GM06990 (cell line): ENCODE measurements around the gene ULK3.

Experiments
- DNase-seq: peaks from one replicate; pipeline ENCODE4 v3.0.0-alpha.2; 2011; ENCODE audit not compliant: insufficient read length; ENCODE audit errors: extremely low read depth
- H3K27me3 ChIP-seq: replicated peaks from 2 replicates; pipeline ENCODE4 v1.6.0; 2011; ENCODE audit warnings: low read length; ENCODE audit not compliant: control insufficient read depth, insufficient read depth
- H3K36me3 ChIP-seq: 2 replicates; pipeline ENCODE4 v1.5.1; 2011; ENCODE audit warnings: low read length; ENCODE audit not compliant: control insufficient read depth, insufficient read depth
- H3K4me3 ChIP-seq: replicated peaks from 2 replicates; pipeline ENCODE4 v1.5.1; 2011; ENCODE audit warnings: low read depth, mild to moderate bottlenecking, control low read depth, low read length
- CTCF ChIP-seq: IDR thresholded peaks from 2 replicates; pipeline ENCODE4 v1.5.1; 2011; ENCODE audit warnings: low read length, control low read depth, mild to moderate bottlenecking, inconsistent platforms; ENCODE audit not compliant: insufficient read depth, poor library complexity, severe bottlenecking

The ULK3 gene

GRCh38 chr15:74845581-74845980 is 2.6 kb upstream of the ULK3 start:
- peaks cover 37% of the 10 kb centered on the region for H3K36me3 ChIP-seq
- DNase-seq = no peak
- TF ChIP-seq CTCF = no peak
- no peak overlapping the region for H3K4me3 ChIP-seq
- H3K27me3 ChIP-seq = no peaks in the 10 kb centered on the region

DNA sequence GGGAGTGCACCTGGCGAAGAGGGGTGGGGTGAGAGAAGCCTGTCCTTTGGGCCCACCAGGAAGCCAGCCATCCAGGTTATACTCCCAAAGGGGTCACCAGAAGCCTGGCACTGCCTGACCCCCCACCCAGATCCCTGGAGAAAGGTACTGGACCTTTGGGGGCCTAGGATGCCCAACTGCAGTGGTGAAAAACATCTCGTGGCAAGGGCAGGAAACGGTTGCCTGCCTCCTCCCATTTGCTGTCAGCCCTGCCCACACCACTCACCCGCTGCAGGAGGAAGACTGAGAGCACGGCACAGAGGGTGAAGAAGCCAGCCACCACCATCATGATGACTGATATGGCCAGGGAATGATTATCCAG is 2.2 kb upstream of the ULK3 start:
- Histone ChIP-seq H3K36me3 (peaks cover 34% of the 10 kb centered on the region), H3K4me3 (no peak overlapping the region), H3K27me3 (no peaks in the 10 kb centered on the region)
- DNase-seq = no peak
- TF ChIP-seq CTCF = no peak

DNA sequence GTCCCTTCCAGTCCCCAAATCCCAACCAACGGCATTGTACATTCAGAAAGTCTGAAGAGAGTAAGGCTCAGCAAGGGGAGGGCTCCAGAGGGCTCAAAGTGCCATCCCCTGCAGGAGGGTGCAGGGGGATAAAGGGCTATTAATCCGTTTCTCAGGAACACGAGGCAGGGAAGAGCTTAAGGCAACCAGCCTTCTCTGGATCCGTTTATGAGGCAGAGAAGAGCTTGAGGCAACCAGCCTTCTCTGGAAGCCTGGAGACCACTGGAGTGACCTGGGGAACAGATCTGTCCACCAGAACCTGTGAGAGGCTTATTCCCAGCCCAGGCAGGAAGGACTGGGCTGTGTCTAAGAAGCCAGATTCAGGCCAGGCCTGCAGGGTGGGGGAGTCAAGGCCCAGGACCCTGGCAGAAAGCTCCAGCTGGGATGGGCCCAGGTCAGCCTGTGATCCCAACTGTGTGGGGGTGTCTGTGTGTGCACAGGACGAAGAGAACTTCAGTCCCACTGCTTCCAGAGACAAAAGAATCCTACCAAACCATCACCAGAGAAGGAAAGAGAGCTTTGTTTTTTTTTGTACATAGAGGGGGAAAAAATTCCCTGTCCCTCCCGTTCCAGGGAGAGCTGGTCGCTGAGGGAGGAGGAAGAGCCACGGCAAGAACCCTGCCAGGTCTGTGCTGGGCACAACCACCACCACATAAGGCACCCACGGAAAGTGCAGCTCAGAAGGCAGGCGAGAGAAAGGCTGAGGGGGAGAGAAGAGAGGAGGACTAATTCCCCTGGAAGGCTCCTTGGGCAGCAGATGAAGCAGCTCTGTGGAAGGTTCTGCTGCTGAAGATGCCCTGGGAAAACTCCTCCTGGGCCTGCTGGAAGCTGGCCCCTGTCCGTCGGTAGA is 1.6 kb upstream of the ULK3 start:
- TF ChIP-seq CTCF = no peak
- no peak for DNase-seq
- no peaks in the 10 kb centered on the region for H3K27me3 ChIP-seq
- peaks cover 33% of the 10 kb centered on the region for H3K36me3 ChIP-seq
- H3K4me3 ChIP-seq = no peak overlapping the region

DNA sequence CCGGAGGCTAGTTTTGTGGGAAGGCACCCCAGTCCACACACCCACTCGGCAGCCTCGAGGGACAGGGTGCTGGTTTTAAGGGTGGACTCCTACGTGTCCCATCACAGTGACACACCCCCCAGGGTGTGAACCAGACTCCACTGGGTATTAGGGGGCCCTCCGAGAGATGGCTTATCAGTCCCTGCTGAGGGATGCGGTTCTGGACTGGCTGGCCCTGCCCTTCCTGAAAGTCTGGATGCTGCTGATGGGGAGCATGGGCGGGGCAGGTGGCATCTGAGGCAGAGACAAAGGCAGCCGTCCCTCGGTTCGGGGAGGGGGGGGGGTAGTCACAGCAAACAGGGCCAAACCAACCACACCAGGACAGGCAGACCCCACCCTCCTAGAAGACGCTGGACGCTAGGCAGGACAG is 939 bp upstream of the ULK3 start:
- Histone ChIP-seq H3K4me3 (no peak overlapping the region; the same call in 1 of the 2 replicates), H3K36me3 (peaks cover 35% of the 10 kb centered on the region), H3K27me3 (no peaks in the 10 kb centered on the region)
- DNase-seq = no peak
- TF ChIP-seq CTCF = no peak

GRCh38 chr15:74843445-74843828 is 481 bp upstream of the ULK3 start:
- no peak for TF ChIP-seq CTCF
- H3K36me3 ChIP-seq = peaks cover 32% of the 10 kb centered on the region
- no peak for DNase-seq
- no peaks in the 10 kb centered on the region for H3K27me3 ChIP-seq
- H3K4me3 ChIP-seq = peak overlapping the region; percentile 55
